WERI-Rb-1 (cell line): Measurements from ENCODE around the gene FZD8.

Source experiments
- DNase-seq: peaks from one replicate; pipeline ENCODE4 v3.0.0-alpha.2; 2020
- H3K27ac ChIP-seq: fragments of 250-450 bp; sonication (Bioruptor Pico); 2 replicates; pipeline ENCODE4 v1.5.1; 2020; ENCODE audit warnings: mild to moderate bottlenecking, moderate library complexity
- H3K27me3 ChIP-seq: fragments of 250-450 bp; sonication (Bioruptor Pico); 2 replicates; pipeline ENCODE4 v1.5.1; 2021; ENCODE audit warnings: mild to moderate bottlenecking, low read depth, moderate library complexity; ENCODE audit not compliant: insufficient read depth, severe bottlenecking
- H3K36me3 ChIP-seq: fragments of 250-450 bp; sonication (Bioruptor Pico); 2 replicates; pipeline ENCODE4 v1.5.1; 2020; ENCODE audit warnings: mild to moderate bottlenecking, moderate library complexity
- H3K4me3 ChIP-seq: 2 replicates; pipeline ENCODE4 v1.5.1; 2011; ENCODE audit warnings: low read depth, mild to moderate bottlenecking, control low read depth, low read length
- H3K9me3 ChIP-seq: fragments of 250-450 bp; sonication (Bioruptor Pico); 2 replicates; pipeline ENCODE4 v1.5.1; 2021; ENCODE audit warnings: mild to moderate bottlenecking, moderate library complexity; ENCODE audit not compliant: severe bottlenecking
- CTCF ChIP-seq: IDR thresholded peaks from 2 replicates; pipeline ENCODE4 v1.5.1; 2011; ENCODE audit warnings: low read depth, mild to moderate bottlenecking, control low read depth, inconsistent platforms, low read length

The FZD8 gene

GRCh38 chr10:35667270-35667889 lies 25.3 kb upstream of the FZD8 start:
- DNase-seq: no peak
- H3K9me3 ChIP-seq: no peaks in the 10 kb centered on the region
- no peak overlapping the region for H3K27ac ChIP-seq
- H3K27me3 ChIP-seq: no peaks in the 10 kb centered on the region
- no peak for TF ChIP-seq CTCF
- H3K4me3 ChIP-seq: no peak overlapping the region
- H3K36me3 ChIP-seq: no peaks in the 10 kb centered on the region

- Histone ChIP-seq H3K36me3 (no peaks in the 10 kb centered on the region), H3K4me3 (no peak overlapping the region), H3K27me3 (no peaks in the 10 kb centered on the region), H3K27ac (no peak overlapping the region), H3K9me3 (no peaks in the 10 kb centered on the region)
- no peak for TF ChIP-seq CTCF
- no peak for DNase-seq
Observed at GRCh38 chr10:35661236-35661635, 19.1 kb upstream of the FZD8 start.

GRCh38 chr10:35659456-35659855 lies 17.4 kb upstream of the FZD8 start:
- Histone ChIP-seq H3K27ac (no peak overlapping the region), H3K4me3 (no peak overlapping the region), H3K9me3 (no peaks in the 10 kb centered on the region), H3K36me3 (no peaks in the 10 kb centered on the region), H3K27me3 (no peaks in the 10 kb centered on the region)
- DNase-seq: no peak
- TF ChIP-seq CTCF: no peak

GRCh38 chr10:35657621-35658020 lies 15.5 kb upstream of the FZD8 start:
- Histone ChIP-seq H3K36me3 (no peaks in the 10 kb centered on the region), H3K27ac (no peak overlapping the region), H3K9me3 (no peaks in the 10 kb centered on the region), H3K4me3 (no peak overlapping the region), H3K27me3 (no peaks in the 10 kb centered on the region)
- TF ChIP-seq CTCF: no peak
- no peak for DNase-seq

GRCh38 chr10:35652824-35653223 lies 10.7 kb upstream of the FZD8 start:
- no peak for TF ChIP-seq CTCF
- no peak overlapping the region for H3K4me3 ChIP-seq
- no peaks in the 10 kb centered on the region for H3K27me3 ChIP-seq
- no peaks in the 10 kb centered on the region for H3K36me3 ChIP-seq
- no peaks in the 10 kb centered on the region for H3K9me3 ChIP-seq
- no peak overlapping the region for H3K27ac ChIP-seq
- no peak for DNase-seq

- H3K4me3 ChIP-seq: no peak overlapping the region
- no peaks in the 10 kb centered on the region for H3K36me3 ChIP-seq
- no peaks in the 10 kb centered on the region for H3K9me3 ChIP-seq
- H3K27ac ChIP-seq: no peak overlapping the region
- DNase-seq: no peak
- TF ChIP-seq CTCF: no peak
- H3K27me3 ChIP-seq: no peaks in the 10 kb centered on the region
Observed at GRCh38 chr10:35650894-35651293, 8.8 kb upstream of the FZD8 start.
